Heart left ventricle (tissue), 13 donors: ENCODE results near the gene ZNF283.

Source experiments
- POLR2A ChIP-seq, 2 donors: fragments of 450-650 bp; IDR thresholded peaks; one replicate each; pipeline ENCODE4 v1.6.1; 2017; ENCODE audit warnings: antibody characterized with exemption in 2 of 2, mild to moderate bottlenecking in 2 of 2, moderate library complexity in 2 of 2
- TF ChIP-seq, protein P1 (sequence below), 12 donors: fragments of 200-600 bp; sonication (generic) in 4 of 12; IDR thresholded peaks; one replicate each; pipeline versions ENCODE4 v1.5.0 to v1.8.0; 2018 to 2022; ENCODE audit warnings: antibody characterized with exemption in 12 of 12, mild to moderate bottlenecking in 5 of 12
- donor health status: ischemic (EF 13 %, LVEDD 7.1; RV severe dilation, severe dysfunction).
- donor health status: DM: no; HTN: yes; CAD: no.
- donor health status: DM: no; HTN: no; CAD: no.
- donor health status: ischemic (EF 25% LVEDD 6.9; RV normal size, moderate dysfunction).
- donor health status: ischemic (EF 25% LVEDD 5.7; RV mildly dilated, moderate dysfunction).
- donor health status: ischemic (EF 35%, LVEDD 5.7; RV mildly dilated, moderate dysfunction).
- donor health status: nonischemic (EF 11% LVEDD 7.7; RV severe dilation, severe dysfunction).
- donor health status: DM: yes; HTN: yes; CAD: no.
- donor health status: PGD.
- donor health status: ischemic (EF 29% LVEDD 5.4; RV normal size, mild dysfunction).
- donor health status: nonischemic (EF 23%, LVEDD 6.1; RV moderate dilation, normal function).

DNA sequence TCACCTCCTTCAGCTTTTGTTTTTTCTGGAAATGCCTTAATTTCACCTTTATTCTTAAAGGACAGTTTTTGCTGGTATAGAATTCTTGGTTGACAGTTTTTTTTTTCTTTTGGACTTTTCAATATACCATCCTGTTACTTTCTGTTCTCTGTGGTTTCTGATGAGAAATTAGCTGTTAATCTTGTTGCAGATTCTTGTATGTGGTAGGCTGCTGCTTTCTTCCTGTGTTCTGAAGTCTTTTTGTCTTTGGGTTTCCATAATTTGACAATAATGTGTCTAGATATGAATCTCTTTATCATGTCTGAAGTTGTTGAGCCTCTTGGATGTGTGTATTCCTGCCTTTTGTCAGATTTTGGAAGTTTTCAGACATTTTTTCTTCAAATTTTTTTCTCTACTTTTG, 12.0 kb downstream of the ZNF283 start:
- TF ChIP-seq POLR2A (IDR thresholded peaks at IDR 0.05): no peak
- TF ChIP-seq, protein P1, sequence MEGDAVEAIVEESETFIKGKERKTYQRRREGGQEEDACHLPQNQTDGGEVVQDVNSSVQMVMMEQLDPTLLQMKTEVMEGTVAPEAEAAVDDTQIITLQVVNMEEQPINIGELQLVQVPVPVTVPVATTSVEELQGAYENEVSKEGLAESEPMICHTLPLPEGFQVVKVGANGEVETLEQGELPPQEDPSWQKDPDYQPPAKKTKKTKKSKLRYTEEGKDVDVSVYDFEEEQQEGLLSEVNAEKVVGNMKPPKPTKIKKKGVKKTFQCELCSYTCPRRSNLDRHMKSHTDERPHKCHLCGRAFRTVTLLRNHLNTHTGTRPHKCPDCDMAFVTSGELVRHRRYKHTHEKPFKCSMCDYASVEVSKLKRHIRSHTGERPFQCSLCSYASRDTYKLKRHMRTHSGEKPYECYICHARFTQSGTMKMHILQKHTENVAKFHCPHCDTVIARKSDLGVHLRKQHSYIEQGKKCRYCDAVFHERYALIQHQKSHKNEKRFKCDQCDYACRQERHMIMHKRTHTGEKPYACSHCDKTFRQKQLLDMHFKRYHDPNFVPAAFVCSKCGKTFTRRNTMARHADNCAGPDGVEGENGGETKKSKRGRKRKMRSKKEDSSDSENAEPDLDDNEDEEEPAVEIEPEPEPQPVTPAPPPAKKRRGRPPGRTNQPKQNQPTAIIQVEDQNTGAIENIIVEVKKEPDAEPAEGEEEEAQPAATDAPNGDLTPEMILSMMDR (IDR thresholded peaks at IDR 0.05): no peak
